ENCODE measurements around the gene FEV.

DNA sequence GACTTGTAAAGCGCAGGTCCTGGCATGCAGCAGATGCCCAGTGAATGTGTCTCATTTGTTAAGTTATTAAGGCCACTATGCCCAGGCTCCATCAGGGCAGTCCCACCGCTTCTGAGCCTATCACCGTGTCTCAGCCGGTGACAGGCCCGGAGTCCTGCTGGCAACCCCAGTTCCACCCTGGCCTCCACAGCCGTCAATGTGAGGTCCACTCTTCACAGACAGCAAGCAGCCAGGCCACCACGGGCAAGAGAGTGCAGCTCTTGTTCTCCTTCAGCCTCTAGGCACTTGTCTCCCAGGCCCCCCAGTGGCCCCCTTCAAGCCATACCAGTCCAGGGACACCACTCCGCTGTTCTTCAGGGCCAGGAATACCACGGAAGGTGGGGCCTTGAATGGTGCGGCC, 33.7 kb upstream of the FEV start:
- no peak for TF ChIP-seq CTCF (IDR thresholded peaks at IDR 0.05)
- no peak for TF ChIP-seq POLR2A (IDR thresholded peaks at IDR 0.05)
